Fibroblast of skin of scalp (primary cell): ENCODE measurements around the gene PEX10.
A peak's percentile ranks its signal among the peaks of the same experiment; 100 is the strongest.

Experiments
- DNase-seq: peaks from one replicate; pipeline ENCODE4 v3.0.0-alpha.2; 2013

PEX10 gene

GRCh38 chr1:2404142-2404889, 8.0 kb downstream of the PEX10 start:
- DNase-seq = no peak

DNA sequence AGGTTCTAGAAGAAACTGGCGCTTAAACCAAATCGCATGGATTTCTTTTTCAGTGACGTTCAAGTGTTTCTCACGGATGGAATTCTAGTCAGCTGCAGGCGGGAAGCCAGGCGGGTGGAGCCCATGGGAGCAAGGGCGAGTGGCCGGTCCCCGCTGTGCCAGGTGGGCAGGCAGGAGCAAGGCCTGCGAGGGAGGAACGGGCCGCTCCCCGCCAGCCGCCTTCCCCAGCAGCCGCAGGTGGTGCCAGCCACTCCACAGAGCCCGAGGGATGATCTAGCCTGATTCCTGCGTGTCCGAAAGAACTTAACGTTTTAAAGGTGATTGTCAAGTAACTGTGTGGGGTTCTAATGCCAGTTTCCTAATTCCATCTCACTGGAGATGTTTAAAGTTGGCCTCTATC, 9.1 kb downstream of the PEX10 start:
- DNase-seq = no peak

- no peak for DNase-seq
Observed at GRCh38 chr1:2402420-2402819, 9.9 kb downstream of the PEX10 start.

DNA sequence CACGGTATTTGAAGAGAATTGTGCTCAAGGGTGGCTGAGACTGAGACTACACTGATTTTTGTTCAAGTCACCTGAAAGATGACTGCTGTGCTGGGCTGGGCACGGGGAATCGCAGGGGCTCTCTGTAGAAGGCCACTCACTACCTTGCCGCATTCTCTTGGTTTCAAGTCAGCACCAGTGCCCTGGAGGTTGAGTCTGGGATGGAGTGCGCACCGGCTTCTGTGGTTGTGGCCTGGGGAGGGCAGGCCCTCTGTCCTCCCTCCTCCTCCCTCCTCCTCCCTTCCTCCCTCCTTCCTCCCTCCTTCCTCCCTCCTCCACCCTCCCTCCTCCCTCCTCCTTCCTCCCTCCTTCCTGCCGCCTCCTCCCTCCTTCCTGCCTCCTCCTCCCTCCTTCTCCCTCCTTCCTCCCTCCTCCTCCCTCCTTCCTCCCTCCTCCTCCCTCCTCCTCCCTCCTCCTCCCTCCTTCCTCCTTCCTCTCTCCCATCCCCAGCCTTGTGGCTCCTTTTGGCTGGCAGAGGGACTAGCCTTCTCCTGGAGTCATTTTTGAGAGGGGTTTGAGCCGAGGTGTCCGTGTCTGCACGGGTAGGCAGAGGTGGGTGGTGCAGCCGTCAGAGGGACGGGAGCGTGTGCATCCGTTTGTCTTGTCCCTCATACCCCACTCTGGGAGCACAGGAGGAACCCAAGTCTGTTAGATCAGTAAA, 11.3 kb downstream of the PEX10 start:
- DNase-seq = no peak

DNA sequence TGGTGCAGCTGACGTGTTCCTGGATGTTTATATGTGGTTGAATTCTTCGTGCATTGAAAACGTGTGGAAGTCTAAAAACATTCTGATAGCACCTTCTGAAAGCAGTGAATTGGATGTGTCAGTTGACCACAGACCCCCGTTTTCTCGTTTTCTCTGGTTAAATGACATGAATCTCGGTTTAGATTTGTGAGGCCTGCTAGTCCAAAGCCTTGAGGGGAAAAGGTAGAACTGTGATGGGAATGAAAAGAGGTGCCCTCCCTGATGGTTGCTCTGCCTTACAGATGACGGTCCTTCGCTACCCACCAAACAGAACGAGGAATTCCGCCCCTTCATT, 11.8 kb downstream of the PEX10 start:
- no peak for DNase-seq

DNA sequence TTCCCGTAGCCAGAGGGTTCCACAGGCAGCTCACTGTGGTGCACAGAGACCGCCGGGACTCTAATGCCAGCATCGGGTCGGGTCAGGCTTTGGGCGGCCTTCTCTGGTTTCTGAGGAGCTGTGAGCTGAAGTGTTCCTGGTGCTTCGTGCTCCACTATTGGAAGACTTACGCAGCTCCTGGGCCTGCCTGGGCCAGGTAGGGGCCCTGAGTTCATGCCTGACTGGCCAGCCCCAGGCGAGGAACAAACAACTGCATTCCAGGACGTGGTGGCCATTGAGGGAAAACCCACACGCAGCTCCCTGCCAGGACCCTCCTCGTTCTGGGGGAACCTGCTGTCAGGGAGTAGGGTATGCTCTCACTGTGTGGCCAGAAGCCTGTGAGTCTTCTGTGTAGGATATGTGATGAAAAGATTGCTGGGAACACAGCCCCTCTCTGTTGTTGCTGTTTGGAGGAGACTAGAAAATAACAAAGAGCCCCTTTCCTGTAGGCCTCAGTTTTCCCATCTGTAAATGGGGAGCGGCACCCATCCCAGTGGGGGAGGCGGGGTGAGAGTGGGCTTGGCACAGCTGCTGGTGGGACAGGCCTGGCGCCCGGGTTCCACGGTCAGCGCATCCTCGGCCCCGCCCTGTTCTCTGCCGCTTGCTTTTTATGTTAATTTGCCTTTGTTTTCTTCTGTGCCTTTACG, 12.3 kb downstream of the PEX10 start:
- DNase-seq = no peak

DNA sequence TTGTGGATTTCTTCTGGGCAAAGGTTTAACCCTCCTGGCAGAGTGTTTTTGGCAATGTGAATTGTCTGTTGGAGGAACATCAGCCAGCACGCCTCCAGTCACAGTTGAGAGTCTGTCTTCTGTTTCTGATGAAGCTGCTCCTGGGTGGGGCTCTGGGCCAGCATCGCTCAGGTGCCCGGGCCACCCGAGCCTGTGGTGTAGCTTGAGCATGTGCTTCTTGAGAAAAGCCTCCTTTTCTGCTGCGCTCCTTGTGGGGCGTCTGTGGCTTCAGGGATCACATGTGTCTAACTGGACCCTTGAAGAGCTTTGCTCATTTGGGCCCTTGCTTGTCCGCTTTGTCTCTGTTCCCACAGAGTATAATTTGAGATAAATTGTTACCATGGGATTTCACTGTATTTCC, 13.5 kb downstream of the PEX10 start:
- DNase-seq = no peak

DNA sequence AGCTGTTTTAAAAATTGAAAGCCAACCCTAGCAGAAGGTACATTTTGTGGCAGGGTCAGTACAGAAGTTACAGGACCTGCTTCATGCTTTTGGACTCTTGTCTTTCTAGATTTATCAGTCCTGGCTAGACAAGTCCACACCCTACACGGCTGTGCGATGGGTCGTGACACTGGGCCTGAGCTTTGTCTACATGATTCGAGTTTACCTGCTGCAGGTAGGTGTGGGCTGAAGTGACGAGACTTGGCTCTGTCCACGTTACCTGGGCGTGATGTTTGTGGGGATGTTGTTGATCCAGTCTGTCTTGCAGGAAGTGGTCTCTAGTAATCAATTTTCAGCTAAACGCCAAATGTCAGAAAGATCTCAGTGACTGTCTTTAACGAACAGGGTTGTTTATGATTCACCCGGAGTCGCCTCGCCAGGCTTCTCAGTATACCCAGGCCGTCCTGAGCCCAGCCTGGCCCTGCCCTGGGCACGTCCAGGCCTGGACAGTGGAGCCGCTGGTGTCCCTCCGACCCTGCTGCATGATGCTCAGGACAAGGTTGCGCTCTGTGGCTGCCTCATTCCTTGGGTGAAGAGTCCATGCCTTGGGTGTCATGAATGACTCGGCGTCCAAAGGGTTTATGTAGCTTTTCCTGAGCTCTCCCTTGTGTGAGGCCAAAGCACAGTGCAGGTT, 15.2 kb downstream of the PEX10 start:
- DNase-seq = no peak

- no peak for DNase-seq
Observed at GRCh38 chr1:2396476-2396875, 15.9 kb downstream of the PEX10 start.

DNA sequence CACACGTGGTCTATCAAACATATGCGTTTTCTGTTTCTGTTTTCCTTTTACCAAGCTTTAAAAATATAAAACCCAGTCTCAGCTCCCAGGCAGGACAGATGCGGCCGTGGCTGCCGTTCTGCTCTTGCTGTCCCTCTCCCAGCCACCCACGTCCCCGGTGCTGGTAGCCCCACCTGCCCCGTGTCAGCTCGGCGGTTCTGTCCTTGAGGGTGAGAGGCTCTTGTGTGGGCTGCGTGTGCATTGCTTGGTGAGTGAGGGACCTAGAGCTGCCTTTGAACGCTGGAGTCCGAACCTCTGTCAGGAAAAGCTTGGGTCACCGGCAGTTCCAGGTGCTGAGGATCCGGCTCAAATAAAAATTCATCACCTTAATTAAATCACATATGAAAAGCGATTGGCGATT, 16.3 kb downstream of the PEX10 start:
- no peak for DNase-seq

DNA sequence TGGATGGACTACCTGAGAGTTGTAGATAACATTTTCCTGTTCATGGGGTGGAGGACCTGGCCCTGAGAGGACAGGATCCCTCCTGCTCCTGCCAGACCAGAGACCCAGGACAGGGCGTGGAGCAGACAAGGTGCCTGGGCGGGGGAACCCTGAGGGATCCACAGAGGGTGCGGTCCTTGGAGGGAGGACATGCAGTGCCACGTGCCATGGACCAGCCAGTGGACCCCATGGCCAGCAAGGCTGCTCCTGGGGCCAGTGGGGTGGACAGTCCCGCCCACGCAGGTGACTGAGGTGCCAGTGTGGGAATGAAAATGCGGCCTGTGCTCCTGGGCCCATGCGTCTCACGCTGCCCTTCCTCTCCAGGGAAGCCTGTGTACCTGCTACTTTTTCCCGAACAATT, 17.1 kb downstream of the PEX10 start:
- no peak for DNase-seq

GRCh38 chr1:2394761-2395160, 17.6 kb downstream of the PEX10 start:
- no peak for DNase-seq

DNA sequence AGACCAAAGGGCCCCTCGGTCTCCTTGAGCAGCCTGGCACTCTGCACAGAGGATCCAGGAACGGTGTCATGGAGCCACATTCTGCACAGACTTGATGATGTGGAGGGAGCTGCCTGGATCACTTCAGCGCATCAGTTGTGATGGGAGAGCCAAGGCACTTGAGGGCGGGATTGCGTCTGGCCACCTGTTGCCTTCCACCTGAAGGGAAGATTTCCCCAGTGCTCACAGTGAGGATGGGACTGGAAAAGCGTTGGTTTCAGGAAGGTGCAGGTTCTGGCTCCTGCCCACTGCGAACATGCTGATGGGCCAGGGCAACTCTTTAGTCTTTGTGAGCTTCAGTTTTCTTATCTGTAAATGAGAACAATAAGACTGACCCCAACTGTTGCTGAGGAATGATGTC, 18.1 kb downstream of the PEX10 start:
- DNase-seq = no peak

- DNase-seq = no peak
Observed at GRCh38 chr1:2393471-2393877, 18.9 kb downstream of the PEX10 start.

- no peak for DNase-seq
Observed at GRCh38 chr1:2392686-2393085, 19.7 kb downstream of the PEX10 start.

DNA sequence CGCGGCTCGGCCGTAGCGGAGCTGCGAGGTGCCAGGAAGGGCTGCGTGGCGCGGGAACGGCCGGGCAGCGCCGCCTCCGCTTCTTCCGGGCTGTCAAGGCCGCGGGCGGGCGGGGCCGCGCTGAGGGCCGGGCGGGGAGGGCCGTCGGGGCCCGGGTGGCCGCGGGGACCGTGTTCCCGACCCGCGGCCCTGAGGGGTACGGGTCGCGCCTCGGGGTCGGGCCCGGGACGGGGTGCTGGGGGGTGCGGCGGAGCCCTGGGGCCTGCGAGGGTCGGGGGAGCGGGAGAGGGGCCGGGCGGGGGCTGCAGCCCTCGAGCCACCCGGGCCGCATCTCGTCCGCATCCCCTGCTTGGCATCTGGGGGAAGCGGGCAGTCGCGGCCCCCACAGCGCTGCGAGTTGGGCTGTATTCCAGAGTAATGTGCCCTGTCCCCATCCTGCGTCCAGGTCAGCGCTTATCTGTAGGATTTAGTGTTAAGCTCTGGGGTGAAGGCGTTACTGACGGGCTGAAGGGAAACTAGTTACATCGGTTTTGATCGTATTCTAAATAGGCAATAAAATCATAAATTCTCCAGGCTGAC, 20.3 kb downstream of the PEX10 start:
- no peak for DNase-seq

- peak; percentile 99 for DNase-seq
Observed at GRCh38 chr1:2391041-2391930, 21.1 kb downstream of the PEX10 start, which contains the start of the genes MORN1 and RER1. Gene MORN1 (minus strand): TSS chr1:2391554. CDS start chr1:2391533, 21 bp downstream. Gene RER1 (plus strand): TSS chr1:2391841. CDS start chr1:2395791, 3,950 bp downstream.

DNA sequence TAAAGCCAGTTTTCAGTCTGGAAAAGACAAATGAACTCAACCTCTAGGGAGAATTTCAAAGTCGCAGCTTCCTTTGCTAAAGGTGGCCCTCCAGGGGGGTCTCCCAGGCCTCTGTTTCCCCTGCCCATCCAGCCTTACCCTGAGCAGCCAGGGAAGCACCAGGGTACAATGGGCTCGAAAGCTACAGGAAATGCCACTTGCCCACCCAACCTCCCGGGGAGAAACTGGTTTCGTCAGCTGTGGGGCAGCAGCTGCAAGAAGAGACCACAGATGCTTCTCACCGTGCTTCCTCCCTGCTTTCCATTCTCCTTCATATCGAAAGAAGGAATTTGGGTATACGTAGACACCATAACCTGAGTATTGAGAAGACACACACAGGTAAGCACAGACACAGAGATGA, 22.7 kb downstream of the PEX10 start:
- DNase-seq = no peak

DNA sequence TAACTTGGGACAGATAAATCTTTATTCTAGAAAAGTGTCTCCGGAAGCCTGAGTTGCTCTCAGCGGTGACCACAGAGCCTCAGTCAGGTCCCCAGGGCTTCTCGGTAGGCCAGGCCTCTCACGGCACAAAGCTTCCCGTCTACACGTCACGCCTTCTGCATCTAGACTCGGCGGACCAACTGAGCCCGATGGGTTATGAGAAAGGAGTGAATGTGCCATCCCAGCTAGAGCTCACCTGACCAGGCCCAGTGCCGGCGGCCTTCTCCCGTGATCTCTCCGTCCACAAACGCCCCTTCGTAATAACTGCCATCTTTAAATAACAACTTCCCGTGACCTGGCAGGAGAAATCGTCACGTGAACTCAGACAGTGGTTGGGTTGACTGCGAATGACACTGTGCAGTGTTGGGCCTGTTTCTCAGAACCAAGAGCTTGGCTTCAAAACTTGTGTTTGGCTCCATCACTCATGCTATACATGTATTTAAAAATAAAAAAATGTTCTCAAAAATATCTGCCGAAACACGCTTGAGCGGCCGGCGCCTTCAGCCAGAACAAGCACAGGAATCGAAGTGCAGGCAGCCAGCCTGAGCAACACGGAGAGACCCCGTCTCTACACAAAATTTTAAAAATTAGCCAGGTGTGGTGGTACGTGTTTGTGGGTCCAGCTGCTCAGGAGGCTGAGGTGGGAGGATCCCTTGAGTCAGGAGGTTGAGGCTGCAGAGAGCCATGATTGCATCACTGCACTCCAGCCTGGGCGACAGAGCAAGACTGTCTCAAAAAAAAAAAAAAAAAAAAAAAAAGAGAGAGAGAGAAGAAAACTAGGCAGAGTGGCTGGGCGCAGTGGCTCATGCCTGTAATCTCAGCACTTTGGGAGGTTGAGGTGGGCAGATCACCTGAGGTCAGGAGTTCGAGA, 24.1 kb downstream of the PEX10 start:
- no peak for DNase-seq
